ENCODE measurements around the gene PHACTR1.
"Not testable (repeated sequence)": the region's sequence is repeated elsewhere in the genome, so short reads cannot be mapped to it uniquely, and the experiment has no call there.

PHACTR1 gene

GRCh38 chr6:13239530-13240455 is 523.2 kb downstream of the PHACTR1 start:
- no peak for DNase-seq (ENCODE audit: low read depth)

GRCh38 chr6:13241364-13241763 is 524.8 kb downstream of the PHACTR1 start:
- DNase-seq (ENCODE audit: low read depth): no peak

GRCh38 chr6:13242178-13242577 is 525.6 kb downstream of the PHACTR1 start:
- no peak for DNase-seq (ENCODE audit: low read depth)

GRCh38 chr6:13242590-13242989 is 526.0 kb downstream of the PHACTR1 start:
- DNase-seq (ENCODE audit: low read depth): no peak

- DNase-seq (ENCODE audit: low read depth): peak; percentile 27
Observed at GRCh38 chr6:13243033-13243432, 526.5 kb downstream of the PHACTR1 start.

- DNase-seq (ENCODE audit: low read depth): not testable (repeated sequence)
Observed at GRCh38 chr6:13243745-13244144, 527.2 kb downstream of the PHACTR1 start.

GRCh38 chr6:13247627-13248026 is 531.1 kb downstream of the PHACTR1 start:
- no peak for DNase-seq (ENCODE audit: low read depth)

GRCh38 chr6:13248053-13248452 is 531.5 kb downstream of the PHACTR1 start:
- peak; percentile 64 for DNase-seq (ENCODE audit: low read depth)

- DNase-seq (ENCODE audit: low read depth): no peak
Observed at GRCh38 chr6:13248584-13248985, 532.0 kb downstream of the PHACTR1 start.

GRCh38 chr6:13248994-13249393 is 532.4 kb downstream of the PHACTR1 start:
- no peak for DNase-seq (ENCODE audit: low read depth)

GRCh38 chr6:13249817-13250216 is 533.2 kb downstream of the PHACTR1 start:
- no peak for DNase-seq (ENCODE audit: low read depth)

GRCh38 chr6:13250703-13251102 is 534.1 kb downstream of the PHACTR1 start:
- no peak for DNase-seq (ENCODE audit: low read depth)

- no peak for DNase-seq (ENCODE audit: low read depth)
Observed at GRCh38 chr6:13251242-13251641, 534.7 kb downstream of the PHACTR1 start.

- DNase-seq (ENCODE audit: low read depth): no peak
Observed at GRCh38 chr6:13252790-13253189, 536.2 kb downstream of the PHACTR1 start.

- DNase-seq (ENCODE audit: low read depth): no peak
Observed at GRCh38 chr6:13253272-13253671, 536.7 kb downstream of the PHACTR1 start.

- no peak for DNase-seq (ENCODE audit: low read depth)
Observed at GRCh38 chr6:13256266-13257001, 539.9 kb downstream of the PHACTR1 start.

GRCh38 chr6:13259393-13259792 is 542.8 kb downstream of the PHACTR1 start:
- DNase-seq (ENCODE audit: low read depth): no peak

GRCh38 chr6:13260101-13260598 is 543.6 kb downstream of the PHACTR1 start:
- DNase-seq (ENCODE audit: low read depth): no peak

GRCh38 chr6:13260831-13261230 is 544.3 kb downstream of the PHACTR1 start:
- no peak for DNase-seq (ENCODE audit: low read depth)

GRCh38 chr6:13261464-13261994 is 545.0 kb downstream of the PHACTR1 start:
- DNase-seq (ENCODE audit: low read depth): no peak

- no peak for DNase-seq (ENCODE audit: low read depth)
Observed at GRCh38 chr6:13262302-13263230, 546.0 kb downstream of the PHACTR1 start.

- DNase-seq (ENCODE audit: low read depth): no peak
Observed at GRCh38 chr6:13263669-13264068, 547.1 kb downstream of the PHACTR1 start.
